Non-pigmented ciliary epithelial cell (primary cell): ENCODE results near the gene GRM7.

Experiments used
- DNase-seq: peaks from one replicate; pipeline ENCODE4 v3.0.0-alpha.2; 2010; ENCODE audit warnings: low read depth

Gene GRM7

DNA sequence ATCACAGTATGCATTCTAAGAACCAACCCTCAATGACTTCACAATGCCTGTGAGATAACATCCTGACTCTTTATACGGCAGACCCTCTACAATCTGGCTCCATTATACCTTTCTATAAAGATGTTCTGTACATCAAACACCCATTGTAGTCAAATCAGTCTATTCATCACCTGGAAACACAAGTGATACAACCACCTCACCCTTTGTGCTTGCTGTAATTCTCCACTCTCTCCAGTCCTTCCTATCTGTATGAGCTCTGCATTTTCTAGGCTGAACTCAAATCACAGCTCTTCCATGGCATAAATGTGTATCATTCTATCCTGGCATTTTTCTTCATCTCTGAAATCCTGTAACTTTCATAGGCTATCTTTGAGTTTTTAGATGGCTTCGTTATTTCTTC lies 539.4 kb downstream of the GRM7 start:
- DNase-seq = no peak

DNA sequence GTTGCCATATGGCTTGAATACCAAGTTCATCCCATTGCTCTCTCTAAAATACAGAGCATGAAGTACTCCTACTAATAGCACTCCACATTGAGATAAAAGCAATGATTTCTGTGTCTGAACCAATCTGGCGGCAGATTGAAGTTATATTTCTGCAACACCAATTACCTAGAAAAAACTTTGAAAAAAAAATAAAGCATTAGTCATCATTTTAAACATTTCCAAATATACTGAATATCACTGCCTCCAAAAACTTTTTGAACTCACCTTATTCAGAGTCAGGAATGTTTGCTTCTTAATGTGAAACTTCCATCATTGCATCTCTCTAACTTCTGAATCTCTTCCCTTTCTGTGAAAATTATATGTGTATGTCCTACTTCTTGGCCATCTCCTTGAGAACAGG lies 540.5 kb downstream of the GRM7 start:
- no peak for DNase-seq

DNA sequence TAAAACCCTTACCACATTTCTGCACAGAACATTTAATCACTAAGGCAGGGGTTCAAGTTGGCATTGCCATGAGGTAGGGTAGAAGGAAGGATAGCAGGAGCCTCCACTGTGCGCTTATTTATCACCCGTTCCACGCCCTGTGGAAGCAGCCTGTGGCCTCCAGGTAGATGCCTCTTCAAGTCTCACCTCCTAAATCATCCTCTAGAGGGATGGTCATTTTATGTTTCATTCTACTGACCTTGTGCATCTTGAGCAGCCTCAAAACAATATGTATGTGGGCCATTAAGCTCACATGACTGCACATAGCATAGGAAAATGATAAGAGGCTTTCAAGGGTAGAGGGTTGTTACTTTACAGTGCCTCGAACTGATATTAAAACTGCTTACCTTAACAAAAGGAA lies 546.2 kb downstream of the GRM7 start:
- DNase-seq = no peak

DNA sequence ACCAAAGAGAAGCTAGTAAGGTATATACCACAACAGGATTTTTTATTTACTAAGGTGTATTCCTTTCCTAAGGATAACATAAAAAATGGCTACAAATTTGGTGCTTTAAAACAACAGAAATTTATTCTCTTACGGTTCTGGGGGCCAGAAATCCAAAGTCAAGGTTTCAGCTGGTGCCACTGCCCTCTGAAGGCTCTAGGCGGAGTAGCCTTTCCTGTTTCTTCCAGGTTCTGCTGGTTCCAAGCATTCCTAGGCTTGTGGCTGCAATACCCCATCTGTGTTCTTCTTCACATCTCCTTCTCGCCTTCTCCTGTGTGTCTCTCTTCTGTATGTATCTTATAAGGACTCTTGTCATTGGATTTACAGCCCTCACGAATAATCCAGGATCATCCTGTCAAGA lies 549.9 kb downstream of the GRM7 start:
- no peak for DNase-seq

DNA sequence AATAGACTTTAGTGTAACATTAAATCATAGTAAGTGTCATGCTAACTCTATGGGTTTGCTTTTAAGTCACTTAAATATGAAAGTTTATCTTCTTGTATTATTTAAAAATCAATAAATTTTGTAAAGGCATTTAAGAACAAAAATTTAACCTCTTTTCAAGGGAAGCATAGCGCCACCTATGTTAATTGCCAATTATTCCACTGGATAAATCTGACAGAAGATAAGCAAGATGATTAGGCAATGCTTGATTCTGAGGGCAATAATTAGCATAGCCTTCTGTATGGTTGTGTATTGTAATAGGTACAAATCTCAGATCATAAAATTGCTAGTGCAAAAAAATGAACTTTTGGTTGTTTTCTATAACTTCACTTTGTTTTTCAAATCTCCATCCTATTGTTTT lies 560.1 kb downstream of the GRM7 start:
- no peak for DNase-seq

DNA sequence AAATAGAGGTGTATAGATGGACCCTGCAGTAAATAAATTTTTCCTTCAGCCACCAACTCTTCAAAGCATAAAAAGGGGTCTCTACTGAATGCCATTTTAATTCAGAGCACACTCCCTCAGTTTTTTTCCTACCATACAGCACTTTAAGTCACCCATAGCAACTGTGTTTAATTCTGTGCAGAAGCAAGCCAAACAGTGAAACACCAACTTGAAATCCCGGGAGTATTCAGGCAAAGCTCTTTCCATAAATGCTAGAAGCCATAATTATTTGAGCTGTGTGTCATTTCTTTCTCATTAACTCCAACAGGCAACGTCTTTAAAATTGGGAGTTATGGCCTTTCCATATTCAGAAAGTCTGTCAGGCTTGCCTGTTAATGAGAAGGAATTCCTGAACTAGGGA lies 562.1 kb downstream of the GRM7 start:
- no peak for DNase-seq

DNA sequence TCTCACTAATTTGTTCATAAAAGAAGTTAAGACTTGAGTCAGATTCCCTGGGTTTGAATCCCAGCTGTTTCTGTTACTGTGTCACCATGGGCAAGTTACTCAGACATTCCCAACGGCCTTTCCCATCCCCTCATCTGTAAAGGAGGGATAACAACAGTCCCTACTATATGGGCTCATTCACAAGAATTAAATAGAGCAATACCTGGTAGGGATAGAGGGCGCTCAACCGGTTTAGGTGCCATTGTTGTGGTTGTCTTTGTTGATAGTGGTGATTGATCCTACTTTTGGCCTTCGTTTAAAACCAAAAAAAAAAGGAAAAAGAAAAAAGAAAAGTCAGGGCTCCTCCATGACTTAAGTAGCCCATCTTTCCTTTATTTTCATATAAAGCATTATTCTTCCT lies 563.1 kb downstream of the GRM7 start:
- no peak for DNase-seq

DNA sequence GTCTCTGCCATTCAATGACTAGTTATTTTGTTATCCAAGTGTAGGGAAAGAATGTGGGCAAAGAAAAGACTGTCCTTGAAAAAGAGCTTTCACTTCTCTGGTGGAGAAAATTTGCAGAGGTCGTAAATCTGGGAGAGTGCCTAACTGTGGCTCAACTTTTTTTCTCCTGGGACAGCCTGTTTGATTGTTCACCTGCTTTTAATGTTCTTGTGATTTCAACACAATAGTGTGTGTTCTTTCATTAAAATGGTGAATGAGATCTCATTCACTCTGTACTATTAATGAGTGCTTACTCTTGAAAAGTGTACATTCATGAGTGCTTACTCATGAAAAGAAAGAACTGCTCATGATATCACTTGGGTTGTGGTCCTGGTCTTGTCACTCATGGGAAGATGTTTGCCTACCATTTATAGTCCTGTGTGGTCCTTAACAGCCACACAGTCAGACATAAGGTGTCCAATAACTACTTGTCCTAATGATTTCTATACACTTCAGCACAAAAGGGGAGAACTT lies 567.3 kb downstream of the GRM7 start:
- DNase-seq = no peak

DNA sequence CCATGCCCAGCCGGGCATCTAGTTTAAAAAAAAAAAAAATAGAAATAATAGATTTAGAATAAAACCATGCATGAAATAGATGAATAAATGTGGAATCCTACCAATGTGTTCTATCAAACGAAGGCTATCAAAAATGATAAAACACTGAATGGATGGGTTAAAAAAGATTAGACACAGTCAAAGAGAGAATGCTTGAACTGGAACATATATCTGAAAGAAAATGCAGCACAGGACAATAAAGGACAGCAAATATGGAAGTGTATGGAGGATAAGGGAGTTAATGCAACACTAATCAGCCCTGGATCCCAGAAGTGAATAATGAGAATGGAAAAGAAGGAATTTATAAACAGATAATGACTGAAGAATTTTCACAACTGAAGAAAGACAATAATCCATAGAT lies 571.7 kb downstream of the GRM7 start:
- DNase-seq = no peak

DNA sequence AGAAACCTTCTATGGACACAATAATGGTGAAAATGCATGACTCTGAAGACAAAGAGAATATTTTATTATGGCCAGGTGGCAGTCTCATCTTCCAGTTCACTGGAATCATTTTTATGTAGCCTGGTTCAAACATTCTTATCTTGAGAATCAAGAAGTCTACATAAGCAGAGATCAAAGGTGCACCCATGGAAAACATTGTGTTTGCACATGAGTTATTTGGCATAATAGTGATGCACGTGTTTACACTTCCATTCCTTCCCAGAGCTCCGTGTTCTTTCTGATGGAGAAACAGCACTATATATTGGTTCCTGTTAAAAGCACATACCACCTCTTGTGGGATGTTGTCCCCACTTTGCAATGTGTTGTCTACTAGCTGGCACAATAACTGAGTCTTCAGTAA lies 572.2 kb downstream of the GRM7 start:
- no peak for DNase-seq

DNA sequence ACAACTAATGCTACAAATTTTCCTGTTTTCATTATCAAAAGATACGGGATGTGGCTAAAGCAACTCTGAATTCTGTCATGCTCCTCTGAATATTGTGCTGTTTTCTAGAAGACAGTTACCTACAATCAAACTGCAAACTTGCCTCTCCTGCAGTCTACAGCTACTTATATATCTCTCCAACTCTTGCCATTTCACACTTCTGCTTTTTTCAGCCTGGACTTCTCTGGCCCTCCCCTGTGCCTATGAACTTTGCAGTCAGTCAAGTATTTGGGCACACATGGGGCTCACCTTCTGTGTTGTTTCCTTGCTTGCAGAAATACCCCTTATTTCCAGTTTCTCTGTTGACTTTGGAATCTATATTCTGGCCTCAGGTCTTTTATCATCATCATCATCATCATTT lies 575.6 kb downstream of the GRM7 start:
- no peak for DNase-seq

DNA sequence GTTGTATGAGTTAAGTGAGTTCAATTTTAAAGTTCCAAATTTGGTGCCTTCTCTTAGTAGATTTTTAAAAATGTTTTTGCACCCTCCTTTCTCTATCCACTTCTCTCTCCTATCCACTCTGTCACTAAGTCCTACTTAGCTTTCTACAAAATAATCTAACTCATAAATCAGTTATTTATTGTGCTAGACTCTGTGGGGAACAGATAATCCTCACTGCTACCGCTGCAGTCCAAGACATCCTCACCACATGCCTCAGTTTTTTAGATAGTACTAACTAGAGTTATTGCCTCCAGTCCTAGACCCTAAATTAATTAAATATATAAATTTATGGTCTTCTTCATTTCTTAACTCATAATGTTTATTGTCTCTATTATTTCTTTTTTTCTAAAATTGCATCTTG lies 576.3 kb downstream of the GRM7 start:
- DNase-seq = no peak

DNA sequence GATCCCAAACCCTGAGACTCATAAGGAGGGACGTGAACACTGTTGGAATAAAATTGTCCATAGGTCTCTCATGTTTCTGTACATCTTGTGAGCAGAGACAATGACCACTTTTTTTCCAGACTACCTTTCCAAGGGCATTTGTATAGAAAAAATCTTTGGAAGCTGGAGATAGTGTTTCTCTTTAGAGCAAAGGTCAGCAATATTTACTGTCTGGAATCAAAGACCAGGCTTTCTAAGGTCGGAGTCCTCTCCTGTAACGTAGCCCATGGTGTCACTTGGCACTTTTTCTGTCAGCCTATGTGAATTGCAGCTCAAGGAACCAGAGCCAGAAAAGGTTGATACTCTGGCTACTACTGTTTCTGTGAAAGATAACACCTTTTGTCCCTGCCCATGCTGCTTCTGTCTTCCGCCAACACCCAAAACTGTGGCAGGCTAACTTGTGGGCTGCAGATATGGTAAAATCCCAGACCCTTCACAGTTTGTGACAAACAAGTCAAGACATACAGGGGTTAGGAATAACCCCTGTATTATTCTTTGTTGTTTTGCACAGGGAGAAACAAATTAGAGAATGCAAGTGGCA lies 578.3 kb downstream of the GRM7 start:
- DNase-seq = no peak

DNA sequence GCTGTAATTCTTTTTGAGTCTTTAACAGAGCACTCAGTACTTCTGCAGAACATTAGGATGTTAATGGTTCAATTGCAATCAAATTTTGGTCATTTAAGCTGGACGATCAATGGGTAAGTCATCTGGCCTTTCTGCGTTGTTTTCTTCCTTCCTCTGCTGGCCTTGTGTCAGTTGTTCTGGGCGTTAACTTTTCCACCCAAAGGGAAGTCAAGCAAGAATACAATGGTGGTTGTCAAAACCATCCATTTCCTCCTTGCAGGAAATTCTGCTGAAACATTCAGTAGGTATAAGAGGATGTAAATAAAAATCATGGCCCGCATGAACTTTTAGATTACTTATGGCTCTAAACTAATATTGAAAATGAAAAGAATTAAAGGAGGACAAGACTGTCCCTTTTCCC lies 584.0 kb downstream of the GRM7 start:
- no peak for DNase-seq

DNA sequence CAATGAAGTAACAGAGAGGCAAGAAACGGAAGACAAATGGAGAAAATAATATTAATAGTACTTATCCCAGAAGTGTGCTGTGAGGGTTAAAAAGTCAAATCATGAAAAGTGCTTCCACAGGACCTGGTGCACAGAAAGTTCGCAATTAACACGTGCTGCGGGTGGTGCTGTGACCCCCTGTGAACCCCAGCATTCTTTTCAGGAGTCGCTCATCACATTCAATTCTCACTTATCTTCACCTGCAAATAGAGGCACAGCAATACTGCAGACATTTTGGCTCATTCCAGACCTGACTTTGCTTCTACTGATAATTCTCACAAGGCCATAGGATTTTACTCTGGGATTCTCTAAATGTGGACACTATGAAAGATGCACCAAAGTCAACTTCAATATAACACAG lies 584.4 kb downstream of the GRM7 start:
- no peak for DNase-seq

DNA sequence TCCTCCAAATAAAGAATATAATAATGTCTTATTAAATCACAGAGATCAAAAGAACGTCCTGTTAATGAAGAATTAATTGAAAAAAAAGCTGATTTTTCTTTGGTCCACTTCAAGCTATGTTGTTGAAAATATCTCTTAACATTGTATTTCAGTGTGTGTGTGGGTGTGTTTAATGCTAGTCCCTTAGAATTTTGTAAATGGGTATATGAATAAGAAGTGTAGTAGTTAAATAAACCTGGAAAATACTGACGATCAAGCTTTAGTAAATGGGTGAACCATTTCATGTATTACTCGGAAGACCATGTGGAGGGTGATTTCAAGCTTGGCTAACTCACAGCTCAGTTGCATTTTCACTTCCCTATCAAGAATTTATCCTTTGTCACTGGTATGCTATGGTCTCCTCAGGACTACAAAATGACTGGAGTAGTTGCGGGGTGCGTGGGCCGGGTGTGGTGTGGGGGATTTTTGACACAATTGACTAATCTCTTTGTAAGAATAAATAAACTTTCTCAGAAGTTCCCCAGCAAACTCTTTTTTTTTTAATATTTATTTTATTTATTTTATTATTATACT lies 586.4 kb downstream of the GRM7 start:
- no peak for DNase-seq

DNA sequence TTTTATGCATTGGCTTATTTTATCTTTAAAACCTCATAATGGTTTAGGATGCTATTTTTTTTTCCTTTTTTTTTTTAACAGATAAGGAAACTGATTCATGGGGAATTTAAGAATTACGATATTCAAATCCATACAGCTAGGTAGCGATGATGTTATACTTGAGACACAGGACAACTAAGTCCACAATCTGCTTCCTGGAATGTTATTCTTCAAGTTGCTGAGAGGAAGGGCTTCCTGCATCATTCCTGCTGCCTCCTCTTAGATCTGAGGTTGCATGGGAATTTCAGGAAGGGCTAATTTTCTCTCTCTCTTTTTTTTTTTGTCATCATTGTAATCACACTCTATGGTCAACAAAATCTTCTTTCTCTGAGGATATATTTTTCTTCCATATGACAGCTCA lies 595.5 kb downstream of the GRM7 start:
- no peak for DNase-seq

DNA sequence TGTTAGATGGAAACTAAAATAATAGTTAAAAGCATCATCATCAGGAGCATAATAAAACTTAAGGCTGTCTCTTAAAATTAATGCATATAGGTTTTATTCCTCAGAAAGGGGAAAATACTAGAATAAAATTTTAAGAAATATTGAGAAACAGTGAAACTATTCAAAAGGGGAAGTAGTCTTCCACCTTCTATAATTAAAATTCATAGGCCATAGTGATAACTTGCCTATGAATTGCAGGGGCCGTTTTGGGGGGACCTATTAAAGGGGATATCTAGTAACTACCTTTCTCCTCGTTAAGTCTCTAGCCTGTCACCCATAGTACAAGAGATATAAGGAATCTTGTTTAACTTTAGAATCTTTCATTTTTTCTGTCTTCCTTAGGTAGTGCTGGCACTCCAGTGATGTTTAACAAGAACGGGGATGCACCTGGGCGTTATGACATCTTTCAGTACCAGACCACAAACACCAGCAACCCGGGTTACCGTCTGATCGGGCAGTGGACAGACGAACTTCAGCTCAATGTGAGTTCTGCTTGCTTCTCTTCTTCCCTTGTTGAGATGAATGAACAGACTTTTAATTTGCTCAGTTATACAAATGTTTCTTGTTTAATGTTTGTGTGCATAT lies 600.4 kb downstream of the GRM7 start:
- no peak for DNase-seq

DNA sequence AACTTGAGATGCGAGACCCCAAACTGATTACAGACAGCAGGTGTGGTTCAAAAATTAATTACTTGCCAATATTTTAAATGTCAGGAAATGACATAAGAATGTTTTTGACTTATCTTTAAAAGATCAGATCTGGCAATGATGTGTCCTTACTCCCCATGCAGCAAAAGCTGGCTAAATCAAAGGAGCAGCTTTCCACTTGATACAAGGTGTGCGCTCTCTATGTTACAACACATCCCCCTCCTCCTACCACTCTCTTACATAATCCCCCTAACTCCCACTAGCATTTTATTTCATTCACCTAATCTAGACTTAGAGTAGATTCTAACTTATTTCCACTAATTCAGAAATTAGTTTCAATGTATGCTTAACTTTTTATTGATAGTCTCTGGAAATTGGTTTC lies 609.0 kb downstream of the GRM7 start:
- DNase-seq = no peak

DNA sequence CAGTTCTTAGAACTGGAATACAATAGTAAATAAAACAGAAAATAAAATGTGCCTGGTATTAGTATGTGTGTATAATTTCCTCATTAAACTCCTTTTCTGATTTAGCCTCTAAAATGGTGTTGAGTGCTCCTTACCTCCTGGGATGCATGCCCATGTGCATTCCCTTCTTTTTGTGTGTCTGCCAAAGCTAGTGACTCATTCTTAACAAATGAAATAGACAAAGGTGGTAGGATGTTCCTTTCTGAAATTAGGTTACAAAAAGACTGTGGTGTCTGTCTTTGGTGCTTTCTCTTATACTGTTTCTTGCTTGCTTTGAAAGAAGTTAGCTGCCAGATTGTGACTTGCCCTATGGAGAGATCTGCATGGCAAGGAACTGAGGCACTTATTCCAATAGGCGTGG lies 623.7 kb downstream of the GRM7 start:
- DNase-seq = no peak

DNA sequence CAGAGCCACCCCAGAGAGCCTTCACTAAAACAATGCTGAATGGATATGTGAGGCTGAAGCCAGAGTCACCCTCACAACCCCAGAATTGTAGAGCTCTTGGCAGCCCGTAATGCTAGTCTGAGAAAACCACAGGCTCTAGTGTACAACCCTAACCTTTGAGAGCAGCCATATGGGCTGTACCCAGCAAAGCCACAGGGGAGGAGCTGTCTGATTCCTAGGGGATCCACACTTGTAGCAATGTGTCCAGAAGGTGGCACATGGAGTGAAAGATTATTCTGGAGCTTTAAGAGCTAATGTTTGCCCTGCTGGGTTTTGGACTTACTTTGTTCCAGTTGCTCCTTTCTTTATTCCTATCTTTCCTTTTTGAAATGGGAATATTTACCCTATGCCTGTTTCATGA lies 626.8 kb downstream of the GRM7 start:
- DNase-seq = no peak

DNA sequence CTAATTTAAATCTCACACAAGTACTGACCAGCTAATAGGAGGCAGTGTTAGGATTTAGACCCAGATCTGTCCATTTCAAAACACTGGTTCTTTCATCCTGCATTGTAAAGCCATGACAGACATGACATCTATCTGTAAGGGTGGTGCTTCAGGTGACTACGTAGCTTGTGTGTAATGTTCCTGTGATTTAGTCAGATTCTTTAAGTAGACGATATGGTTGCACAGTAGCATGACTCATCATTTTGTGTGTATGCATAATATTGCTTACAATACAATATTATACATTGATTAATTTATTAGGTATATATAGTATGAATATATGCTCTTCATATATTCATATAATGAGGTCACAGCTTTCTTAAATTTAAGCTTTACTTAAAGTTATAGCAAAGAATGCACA lies 628.5 kb downstream of the GRM7 start:
- no peak for DNase-seq

DNA sequence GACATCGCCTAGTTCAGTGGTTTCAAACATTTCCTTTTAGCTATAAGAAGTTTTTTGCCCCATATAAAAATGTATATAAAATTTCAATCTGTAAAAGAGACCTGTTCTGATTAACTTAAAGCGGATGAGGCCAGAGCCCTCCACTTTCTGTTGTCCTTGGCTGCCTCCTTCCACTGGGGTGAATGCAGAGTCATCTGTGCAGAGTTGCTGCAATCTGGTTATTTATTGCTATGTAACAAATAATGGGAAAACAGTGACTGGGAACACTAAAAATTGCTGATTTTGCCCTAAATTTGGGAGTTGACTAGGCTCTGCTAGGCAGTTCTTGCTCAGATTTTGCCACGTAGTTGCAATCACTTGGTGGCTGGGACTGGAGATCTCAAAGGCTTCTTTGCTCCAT lies 637.8 kb downstream of the GRM7 start:
- no peak for DNase-seq

DNA sequence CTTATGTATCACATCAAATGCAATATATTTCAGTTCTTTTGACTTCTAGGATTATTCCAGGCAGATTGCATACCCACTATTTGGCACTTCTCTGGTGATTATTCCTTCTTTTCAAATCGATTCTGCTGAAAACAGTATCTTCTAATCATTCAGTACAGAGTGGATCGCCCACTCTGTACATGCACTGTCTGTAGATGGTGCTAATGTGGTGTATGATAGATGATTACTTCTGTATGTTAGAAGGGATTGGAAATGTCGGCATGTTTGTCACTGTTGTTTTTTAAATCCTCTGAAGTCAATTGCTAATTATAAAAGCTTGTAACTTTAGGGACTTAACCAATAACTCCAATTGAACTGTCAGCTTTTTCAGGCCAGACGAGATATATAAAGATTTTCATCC lies 642.5 kb downstream of the GRM7 start:
- no peak for DNase-seq
